Measurements from ENCODE around the gene B3GNT2. TPM values are rescaled to one million over a fixed set of nuclear protein-coding genes. Genes with fewer than 3 reads are reported as not detected.

The B3GNT2 gene
- total RNA-seq, 1 experiment from 2014 or later = 50.5 TPM

DNA sequence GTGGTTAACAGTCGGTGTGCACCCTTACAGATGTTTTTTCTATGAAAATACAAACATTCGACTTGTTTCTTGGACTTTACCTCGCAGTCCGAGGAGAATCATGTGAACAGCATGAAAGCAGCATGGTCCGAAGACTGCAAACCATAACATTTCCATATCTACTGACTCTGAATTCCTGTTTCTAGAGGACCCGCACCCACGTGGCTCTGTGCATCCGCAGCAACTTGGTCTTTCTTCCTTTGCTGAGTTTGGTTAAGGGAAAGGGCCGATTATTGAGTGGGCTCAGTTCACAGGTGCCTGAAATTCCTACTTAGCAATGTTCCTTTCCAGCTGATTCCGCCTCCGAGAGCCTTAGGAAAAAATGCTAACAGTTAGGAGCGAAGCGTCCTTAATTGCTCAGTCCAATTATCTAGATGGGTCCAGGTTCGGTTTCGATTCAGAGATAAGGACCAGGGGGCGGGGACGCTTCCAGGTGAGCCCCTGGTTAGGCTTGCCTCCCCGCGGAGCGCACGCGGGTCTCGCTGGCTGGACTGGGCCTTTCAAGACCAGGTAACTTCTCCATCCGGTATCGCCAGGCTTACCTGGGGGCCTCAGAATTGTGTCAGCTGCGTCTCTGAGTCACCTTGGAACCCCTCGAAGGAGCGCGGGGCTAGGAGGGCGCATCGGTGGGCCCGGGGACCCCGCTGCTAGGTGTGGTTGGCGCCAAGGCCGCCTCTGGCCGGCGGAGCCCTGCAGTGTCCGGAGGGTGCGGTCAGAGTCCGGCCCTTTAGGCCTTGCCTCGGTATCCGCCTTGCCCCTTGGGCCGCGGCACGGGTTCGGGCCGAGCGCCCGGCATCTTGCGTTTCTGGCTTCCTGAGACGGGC lies 1.1 kb upstream of the B3GNT2 start:
- intact Hi-C loops (cut with micrococcal nuclease; ENCODE audit: unreplicated experiment) = loop anchor here (5.0 to 10.0 kb wide), 2 partner anchors 200 to 277 kb away; no protein-coding TSS in a partner anchor

DNA sequence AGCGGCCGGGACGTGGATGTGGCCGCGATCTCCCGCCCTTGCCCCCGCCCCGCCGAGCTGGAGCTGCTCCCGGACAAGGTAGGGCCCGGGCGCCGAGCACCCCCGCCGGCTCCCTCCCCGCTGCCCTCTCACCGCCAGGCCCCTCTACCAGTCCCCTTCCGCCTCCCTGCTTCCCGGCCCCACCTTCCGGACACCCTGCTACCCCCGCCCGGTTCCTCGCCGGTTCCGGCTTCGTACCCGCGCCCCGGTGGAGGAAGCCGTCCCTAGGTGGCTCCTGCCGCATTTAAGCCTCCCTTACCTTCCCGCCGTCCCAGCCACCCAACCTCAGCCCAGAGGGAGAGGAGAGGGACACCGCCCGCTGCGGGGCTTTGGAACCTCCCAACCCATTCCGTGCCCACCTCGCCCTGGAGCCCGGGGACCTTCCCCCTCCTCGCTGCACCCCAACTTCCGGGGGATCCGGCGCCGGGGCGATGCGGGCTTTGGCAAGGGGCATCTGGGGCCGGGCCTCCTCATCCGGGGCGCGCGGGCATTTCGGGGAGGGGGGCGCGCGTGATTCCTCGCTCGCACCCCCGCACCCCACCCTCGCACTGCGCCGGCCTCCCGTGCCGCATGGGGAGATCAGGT lies 475 bp downstream of the B3GNT2 start:
- BruUV-seq (replicated peaks) = no TSS peak

More for the DNA sequence above, 1.1 kb upstream of the B3GNT2 start:
- TF ChIP-seq, protein P1, sequence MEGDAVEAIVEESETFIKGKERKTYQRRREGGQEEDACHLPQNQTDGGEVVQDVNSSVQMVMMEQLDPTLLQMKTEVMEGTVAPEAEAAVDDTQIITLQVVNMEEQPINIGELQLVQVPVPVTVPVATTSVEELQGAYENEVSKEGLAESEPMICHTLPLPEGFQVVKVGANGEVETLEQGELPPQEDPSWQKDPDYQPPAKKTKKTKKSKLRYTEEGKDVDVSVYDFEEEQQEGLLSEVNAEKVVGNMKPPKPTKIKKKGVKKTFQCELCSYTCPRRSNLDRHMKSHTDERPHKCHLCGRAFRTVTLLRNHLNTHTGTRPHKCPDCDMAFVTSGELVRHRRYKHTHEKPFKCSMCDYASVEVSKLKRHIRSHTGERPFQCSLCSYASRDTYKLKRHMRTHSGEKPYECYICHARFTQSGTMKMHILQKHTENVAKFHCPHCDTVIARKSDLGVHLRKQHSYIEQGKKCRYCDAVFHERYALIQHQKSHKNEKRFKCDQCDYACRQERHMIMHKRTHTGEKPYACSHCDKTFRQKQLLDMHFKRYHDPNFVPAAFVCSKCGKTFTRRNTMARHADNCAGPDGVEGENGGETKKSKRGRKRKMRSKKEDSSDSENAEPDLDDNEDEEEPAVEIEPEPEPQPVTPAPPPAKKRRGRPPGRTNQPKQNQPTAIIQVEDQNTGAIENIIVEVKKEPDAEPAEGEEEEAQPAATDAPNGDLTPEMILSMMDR (IDR thresholded peaks at IDR 0.05; ENCODE audit: insufficient read depth in 1 of 2, low read depth in 1 of 2, low read length in 1 of 2, severe bottlenecking in 1 of 2, unreplicated experiment in 1 of 2) = no peak
- Histone ChIP-seq H3K9me3 (no peaks in the 10 kb centered on the region), H3K27me3 (replicated peaks; ENCODE audit: control insufficient read depth, insufficient read depth, low read length) (no peaks in the 10 kb centered on the region), H3K4me3 (ENCODE audit: low read depth, low read length) (no peak overlapping the region; the same call in 1 of the 2 replicates), H3K36me3 (ENCODE audit: control insufficient read depth, insufficient read depth, low read length) (no peaks in the 10 kb centered on the region), H3K4me1 (peaks cover 14% of the 10 kb centered on the region)
- no peaks in the 10 kb centered on the region for H3K27me3 Mint-ChIP-seq (ENCODE audit: insufficient read depth, unreplicated experiment)
- H3K4me1 Mint-ChIP-seq (ENCODE audit: low read depth, unreplicated experiment) = peaks cover 7% of the 10 kb centered on the region
- BruUV-seq (replicated peaks) = TSS peak; percentile 38
- no peak overlapping the region for H3K27ac Mint-ChIP-seq (ENCODE audit: unreplicated experiment)
- H3K36me3 Mint-ChIP-seq (ENCODE audit: insufficient read depth, unreplicated experiment) = peaks cover 27% of the 10 kb centered on the region
- no peaks in the 10 kb centered on the region for H3K9me3 Mint-ChIP-seq (ENCODE audit: unreplicated experiment)
- POLR2A ChIA-PET = interaction anchor here (1.2 kb wide), 1 partner anchor 216 kb away, joined by 4 read pairs; no protein-coding TSS in a partner anchor
- DNase-seq = no peak
- CTCF ChIA-PET = interaction anchor here (1.0 kb wide), 1 partner anchor 216 kb away, joined by 3 read pairs; no protein-coding TSS in a partner anchor
- H3K4me3 Mint-ChIP-seq (ENCODE audit: unreplicated experiment) = peak overlapping the region; percentile 79

More for the DNA sequence above, 475 bp downstream of the B3GNT2 start:
- Histone ChIP-seq H3K27me3 (replicated peaks; ENCODE audit: control insufficient read depth, insufficient read depth, low read length) (no peaks in the 10 kb centered on the region), H3K4me1 (peaks cover 24% of the 10 kb centered on the region), H3K9me3 (no peaks in the 10 kb centered on the region), H3K4me3 (ENCODE audit: low read depth, low read length) (peak overlapping the region; percentile 95), H3K36me3 (ENCODE audit: control insufficient read depth, insufficient read depth, low read length) (no peaks in the 10 kb centered on the region)
- TF ChIP-seq, protein P1 (IDR thresholded peaks at IDR 0.05; ENCODE audit: insufficient read depth in 1 of 2, low read depth in 1 of 2, low read length in 1 of 2, severe bottlenecking in 1 of 2, unreplicated experiment in 1 of 2) = peak in 1 of 2 experiments; percentile 11
- ChIA-PET POLR2A (interaction anchor here (0.9 to 1.2 kb wide), 2 partner anchors 79 to 215 kb away, joined by 4 to 9 read pairs; no protein-coding TSS in a partner anchor), CTCF (interaction anchor here (1.0 kb wide), 1 partner anchor 215 kb away, joined by 3 read pairs; no protein-coding TSS in a partner anchor)
- Mint-ChIP-seq H3K9me3 (ENCODE audit: unreplicated experiment) (no peaks in the 10 kb centered on the region), H3K4me1 (ENCODE audit: low read depth, unreplicated experiment) (peaks cover 10% of the 10 kb centered on the region), H3K27me3 (ENCODE audit: insufficient read depth, unreplicated experiment) (no peaks in the 10 kb centered on the region), H3K27ac (ENCODE audit: unreplicated experiment) (peak overlapping the region; percentile 36), H3K36me3 (ENCODE audit: insufficient read depth, unreplicated experiment) (peaks cover 27% of the 10 kb centered on the region), H3K4me3 (ENCODE audit: unreplicated experiment) (peak overlapping the region; percentile 79)
- intact Hi-C loops (cut with micrococcal nuclease; ENCODE audit: unreplicated experiment) = loop anchor here (2.0 to 10.0 kb wide), 3 partner anchors 202 to 279 kb away; no protein-coding TSS in a partner anchor
- peak; percentile 68 to 80 for DNase-seq
